Medulla oblongata (tissue), 1 donor: ENCODE measurements around the gene MTARC1.
A peak's percentile ranks its signal among the peaks of the same experiment; 100 is the strongest.

Experiments
- DNase-seq: peaks from one replicate; pipeline ENCODE4 v3.0.0-alpha.2; 2015; ENCODE audit errors: extremely low spot score

Gene MTARC1

DNA sequence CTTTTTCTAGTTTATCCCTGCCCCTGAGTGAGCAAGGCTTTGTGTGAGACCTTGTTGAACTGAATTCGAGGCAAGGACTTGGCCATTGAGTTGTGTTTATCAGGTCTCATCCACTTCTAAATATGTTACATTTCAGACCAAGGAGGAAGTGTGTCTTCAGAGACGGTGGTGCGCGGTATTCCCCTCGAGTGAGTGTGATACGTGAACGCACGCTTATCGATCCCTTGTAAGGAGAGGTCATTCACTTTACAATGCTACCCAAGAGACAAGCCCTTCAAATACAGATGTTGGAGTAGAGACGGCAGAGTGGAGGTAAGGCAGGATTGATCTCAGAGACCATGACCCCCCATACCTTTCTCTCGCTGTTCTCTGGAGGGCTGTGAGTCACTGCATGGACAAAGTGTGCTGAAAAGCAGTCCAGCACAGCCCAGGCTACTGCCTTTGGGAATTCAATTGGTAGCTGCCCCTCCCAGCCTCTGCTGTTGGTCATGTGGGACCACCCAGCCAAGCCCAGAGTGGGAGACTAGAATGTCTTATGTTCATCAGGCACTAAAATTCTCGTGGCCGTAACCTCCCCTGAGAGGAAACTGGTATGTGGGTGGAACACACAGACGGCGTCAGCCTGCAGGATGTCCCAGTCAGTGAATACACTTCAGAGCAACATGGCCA is 16.3 kb upstream of the MTARC1 start:
- DNase-seq = no peak

GRCh38 chr1:220772846-220773245 is 13.9 kb upstream of the MTARC1 start:
- no peak for DNase-seq

GRCh38 chr1:220775240-220775853 is 11.4 kb upstream of the MTARC1 start:
- DNase-seq = peak; percentile 47

GRCh38 chr1:220776254-220776653 is 10.5 kb upstream of the MTARC1 start:
- no peak for DNase-seq

DNA sequence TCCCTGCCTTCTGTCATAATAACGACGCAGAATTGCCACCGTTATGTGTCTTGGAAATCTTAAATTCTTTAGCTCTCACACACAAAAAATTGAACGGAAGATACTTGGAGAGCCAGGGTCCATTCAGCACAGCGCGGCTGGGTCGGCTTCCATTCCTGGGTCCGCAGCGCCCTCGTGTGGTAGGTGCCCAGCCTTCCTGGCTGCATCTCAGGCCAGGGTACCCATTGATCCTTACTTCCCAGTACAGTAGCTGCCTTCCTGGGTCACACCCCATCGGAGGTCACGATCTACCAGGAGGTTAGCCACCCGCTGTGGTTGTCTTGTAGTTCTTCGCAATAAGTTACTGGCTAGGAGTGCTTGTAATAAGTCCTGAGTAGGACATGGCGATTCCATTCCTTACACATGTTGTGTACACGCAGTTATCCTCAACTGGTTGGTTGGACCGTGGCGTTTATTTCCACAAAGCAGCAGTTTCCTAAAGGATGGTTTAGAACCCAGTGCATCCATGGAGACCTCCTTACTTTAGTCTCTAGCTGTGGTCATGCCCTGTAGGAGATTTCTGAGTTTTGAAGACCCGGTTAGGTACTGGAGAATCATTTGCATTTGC is 9.9 kb upstream of the MTARC1 start:
- DNase-seq = peak; percentile 79

DNA sequence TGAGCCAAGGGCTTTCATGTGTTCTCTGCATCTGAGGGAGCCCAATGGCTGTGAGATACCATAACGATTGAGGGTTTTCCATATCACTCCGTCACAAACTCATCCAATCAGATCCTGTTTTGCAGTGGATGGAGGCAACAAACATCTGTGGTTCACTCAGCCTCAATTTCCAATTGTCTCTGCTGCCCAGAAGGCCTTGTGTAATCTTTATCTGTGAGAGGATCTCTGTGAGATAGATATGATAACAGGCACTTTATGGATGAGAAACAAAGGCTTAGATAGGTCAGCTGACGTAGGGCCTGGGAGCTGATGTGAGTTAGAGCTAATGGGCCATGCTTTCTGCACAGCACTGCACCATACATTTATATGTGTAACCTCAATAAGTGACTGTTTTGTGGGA is 3.3 kb upstream of the MTARC1 start:
- no peak for DNase-seq

- no peak for DNase-seq
These were observed 2.0 kb upstream of the MTARC1 start for GRCh38 chr1:220784751-220785150.

DNA sequence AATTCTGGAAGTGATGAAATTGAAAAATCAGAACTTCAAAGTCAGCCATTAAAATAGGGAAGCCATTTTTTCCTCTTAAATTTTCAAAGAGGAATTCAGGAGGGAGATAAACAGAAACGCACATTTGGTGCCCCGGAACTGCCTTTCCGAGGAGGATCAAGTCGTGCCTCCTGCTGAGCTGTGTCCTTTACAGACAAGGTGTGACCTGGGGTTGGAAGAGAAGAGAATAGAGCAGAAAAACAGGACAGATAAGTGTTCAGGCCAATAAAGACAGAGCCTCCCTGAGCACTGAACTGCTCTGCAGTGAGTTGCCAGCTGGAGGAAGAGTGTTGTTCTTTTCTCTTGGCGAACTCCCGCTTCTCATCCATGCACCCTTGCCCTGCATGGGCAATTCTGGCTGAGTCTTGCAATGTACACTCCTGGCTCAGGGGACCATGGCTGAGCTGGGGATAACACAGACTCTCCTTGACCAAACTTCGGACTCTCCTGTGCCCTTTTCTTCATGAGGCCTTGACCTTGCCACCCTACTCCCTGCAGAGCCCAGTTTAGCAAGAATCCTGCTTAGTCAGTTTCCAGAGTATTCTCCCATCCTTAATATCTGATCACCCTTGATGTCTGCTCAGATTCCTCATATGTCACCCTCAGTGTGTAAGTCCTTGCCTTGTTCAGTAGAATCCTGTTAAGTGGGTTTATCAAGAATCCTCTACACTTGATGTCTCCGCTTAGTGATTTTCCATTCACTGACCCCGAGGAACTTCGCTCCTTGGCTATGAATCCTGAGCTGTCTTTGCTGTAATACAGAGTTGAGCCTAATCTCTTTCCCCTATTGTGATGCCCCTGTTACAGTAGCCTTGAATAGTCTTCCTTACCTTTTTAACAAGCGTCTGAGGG is 1.3 kb upstream of the MTARC1 start:
- no peak for DNase-seq

- no peak for DNase-seq
These were observed 716 bp upstream of the MTARC1 start for GRCh38 chr1:220786057-220786336.

DNA sequence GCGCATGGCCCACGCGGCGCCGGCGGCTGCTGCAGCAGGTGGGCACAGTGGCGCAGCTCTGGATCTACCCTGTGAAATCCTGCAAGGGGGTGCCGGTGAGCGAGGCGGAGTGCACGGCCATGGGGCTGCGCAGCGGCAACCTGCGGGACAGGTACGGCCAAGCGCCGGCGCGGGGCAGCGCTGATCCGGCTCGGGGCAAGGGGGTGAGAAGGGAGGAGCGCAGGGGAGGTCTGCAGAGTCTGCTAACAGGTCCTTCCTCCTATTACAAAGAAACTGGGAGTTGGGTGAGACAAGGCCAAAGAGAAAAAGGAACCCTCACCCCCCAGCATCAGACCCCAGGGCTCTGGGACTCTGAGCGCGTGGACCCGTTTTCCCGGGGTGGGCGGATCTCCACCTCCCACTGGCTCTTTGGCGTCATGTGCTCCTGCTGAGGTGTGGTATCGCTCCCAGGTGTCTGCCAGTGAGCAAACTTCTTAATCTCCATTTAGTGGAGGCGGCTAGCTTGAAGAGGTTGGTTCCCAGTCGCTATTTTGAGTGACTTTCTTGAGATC is 431 bp downstream of the MTARC1 start:
- no peak for DNase-seq

GRCh38 chr1:220788900-220789299 is 2.2 kb downstream of the MTARC1 start:
- DNase-seq = no peak

- DNase-seq = no peak
These were observed 2.9 kb downstream of the MTARC1 start for GRCh38 chr1:220789532-220790147.

DNA sequence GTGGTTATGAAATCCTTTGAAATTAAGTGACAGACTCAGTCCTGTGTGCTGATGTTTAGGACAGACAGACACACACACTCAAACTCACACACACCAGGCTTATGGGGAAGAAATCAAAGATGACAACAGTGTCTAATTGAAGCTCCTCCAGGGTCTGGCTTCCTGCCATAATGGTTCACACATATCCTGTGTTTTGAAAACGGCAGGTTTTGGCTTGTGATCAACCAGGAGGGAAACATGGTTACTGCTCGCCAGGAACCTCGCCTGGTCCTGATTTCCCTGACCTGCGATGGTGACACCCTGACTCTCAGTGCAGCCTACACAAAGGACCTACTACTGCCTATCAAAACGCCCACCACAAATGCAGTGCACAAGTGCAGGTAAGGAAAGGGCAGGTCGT is 4.6 kb downstream of the MTARC1 start:
- no peak for DNase-seq

DNA sequence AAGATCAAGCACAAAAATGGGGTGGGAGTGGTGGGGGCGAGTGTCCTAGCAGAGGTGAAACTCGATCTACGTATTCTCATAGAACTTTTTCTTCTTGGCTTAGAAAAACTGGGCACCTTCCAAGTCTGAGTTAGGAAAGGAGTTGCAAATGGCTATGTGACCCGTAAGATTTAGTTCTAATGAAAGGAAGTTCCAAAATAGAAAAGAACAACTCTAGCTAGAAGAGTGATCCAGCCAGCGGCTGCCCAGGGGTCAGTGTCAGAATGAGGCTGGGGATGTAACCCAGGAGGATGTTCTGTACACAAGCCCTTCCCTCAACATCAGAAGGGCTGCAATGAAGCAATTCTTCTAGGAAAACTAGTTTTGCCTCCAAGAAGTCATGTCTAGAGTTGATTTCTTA is 5.2 kb downstream of the MTARC1 start:
- peak; percentile 29 for DNase-seq

DNA sequence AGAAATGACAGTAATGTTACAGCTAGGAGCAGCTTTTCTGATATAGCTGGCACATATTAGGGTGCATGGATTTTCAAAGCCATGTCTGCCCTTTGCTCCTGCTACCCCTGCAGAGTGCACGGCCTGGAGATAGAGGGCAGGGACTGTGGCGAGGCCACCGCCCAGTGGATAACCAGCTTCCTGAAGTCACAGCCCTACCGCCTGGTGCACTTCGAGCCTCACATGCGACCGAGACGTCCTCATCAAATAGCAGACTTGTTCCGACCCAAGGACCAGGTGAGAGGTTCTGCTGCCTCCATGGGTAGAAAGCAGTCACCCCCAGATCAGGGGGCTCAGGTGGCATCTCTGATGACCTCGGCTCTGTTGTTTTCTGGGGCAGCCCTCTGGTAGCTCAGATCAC is 9.8 kb downstream of the MTARC1 start:
- DNase-seq = no peak

GRCh38 chr1:220797044-220797443 is 10.3 kb downstream of the MTARC1 start:
- DNase-seq = no peak

DNA sequence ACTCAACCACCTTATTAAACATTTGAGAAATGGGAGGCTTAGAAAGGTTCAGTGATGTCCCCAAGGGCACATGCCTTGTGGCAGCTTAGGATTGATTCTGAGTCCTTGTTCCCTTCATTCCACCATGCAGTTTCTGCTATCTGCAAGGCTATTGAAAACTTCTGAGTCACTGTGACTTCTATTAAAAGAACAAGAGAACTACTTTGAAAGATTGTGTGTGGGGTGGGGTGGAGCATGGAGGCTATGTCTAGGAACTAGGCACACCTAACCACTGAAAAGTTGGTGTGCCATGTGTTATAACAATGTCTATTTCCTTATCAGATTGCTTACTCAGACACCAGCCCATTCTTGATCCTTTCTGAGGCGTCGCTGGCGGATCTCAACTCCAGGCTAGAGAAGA is 10.8 kb downstream of the MTARC1 start:
- no peak for DNase-seq

DNA sequence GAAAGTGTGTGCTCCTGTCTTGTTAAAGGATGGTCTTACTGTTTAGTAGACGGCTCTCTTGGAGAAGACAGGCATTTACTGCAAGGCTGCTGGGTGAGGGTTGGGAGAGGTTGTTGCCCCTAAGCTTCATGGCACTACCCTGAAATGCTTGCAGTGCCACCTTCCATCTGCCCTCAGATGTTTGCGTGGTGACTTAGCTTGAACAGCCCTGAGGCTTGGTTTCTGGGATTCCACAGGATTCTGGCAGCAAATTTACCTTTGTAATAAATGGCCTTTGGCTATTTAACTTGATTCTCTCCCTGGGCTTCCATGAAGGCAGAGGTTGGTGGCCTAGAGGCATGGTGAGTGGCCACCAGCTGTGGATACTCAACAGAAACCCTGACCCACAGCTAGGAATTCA is 11.6 kb downstream of the MTARC1 start:
- no peak for DNase-seq

- DNase-seq = no peak
These were observed 13.5 kb downstream of the MTARC1 start for GRCh38 chr1:220800262-220800661.

DNA sequence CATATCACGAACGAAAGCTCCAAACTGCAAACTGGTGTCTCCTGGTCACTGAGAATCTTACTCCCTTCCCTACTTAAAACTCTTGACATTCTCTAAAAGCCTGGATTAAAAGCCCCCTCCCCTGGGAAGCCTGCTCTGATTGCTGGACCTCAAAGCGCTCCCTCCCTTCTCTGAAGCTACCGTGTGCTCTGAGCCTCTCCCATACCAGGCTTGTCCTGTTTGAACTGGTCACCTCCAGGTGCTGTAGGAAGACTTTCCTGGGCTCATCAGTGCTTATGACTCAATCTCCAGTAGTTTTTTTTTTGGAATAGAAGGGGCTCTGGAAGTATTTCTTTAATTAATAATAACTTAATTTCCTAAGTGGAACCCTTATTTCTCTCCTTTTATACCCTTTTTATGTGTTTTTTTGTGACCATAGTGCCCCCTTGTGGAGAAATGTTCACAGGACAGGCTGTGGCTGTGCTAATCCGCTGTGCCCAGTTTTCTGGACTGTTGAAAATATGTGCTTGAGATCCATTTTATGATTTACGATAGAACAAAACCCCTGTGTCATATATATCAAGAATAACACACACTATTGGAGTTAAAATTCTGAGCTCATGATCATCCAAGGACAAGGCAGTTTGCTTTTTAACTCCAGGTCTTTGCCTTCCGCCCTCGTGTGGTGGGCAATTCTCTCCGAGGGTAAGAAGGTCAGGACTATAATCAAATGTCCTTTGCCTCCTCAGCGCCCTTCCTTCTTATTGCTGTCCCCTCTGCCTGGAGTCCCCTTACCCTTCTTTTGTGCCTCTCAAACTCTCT is 16.9 kb downstream of the MTARC1 start:
- peak; percentile 55 for DNase-seq

- no peak for DNase-seq
These were observed 17.5 kb downstream of the MTARC1 start for GRCh38 chr1:220804202-220804586.
